K562 (cell line): Measurements from ENCODE around the gene ELMO3. TPM values are rescaled to one million over a fixed set of nuclear protein-coding genes. Genes with fewer than 3 reads are reported as not detected.

Source experiments
- ATF3 ChIP-seq, 2 experiments: fragments of 450-650 bp in 1 of 2; sonication (generic) in 1 of 2; formaldehyde crosslinking in 1 of 2; IDR thresholded peaks in 1 of 2; conservative IDR thresholded peaks in 1 of 2; 2 replicates each; pipeline versions ENCODE4 v1.6.1 to v1.8.1; 2016 to 2023; ENCODE audit warnings: mild to moderate bottlenecking in 2 of 2, moderate library complexity in 2 of 2, inconsistent platforms in 1 of 2, missing genetic modification reagents in 1 of 2
- HINFP ChIP-seq: fragments of 450-650 bp; conservative IDR thresholded peaks from 2 replicates; pipeline ENCODE4 v1.6.1; 2016; ENCODE audit warnings: missing genetic modification characterization, low read depth, mild to moderate bottlenecking, control low read depth, missing compliant biosample characterization
- HNRNPH1 ChIP-seq: fragments of 200-400 bp; formaldehyde crosslinking; optimal IDR thresholded peaks from 2 replicates; pipeline ENCODE3; 2017; ENCODE audit warnings: low read depth, mild to moderate bottlenecking, low read length, moderate library complexity
- KDM5B ChIP-seq: fragments of 200-600 bp; sonication (generic); IDR thresholded peaks from 2 replicates; pipeline ENCODE4 v1.6.1; 2012; ENCODE audit warnings: low read depth, mild to moderate bottlenecking, moderate library complexity, low read length, control low read depth, inconsistent platforms; ENCODE audit not compliant: insufficient replicate concordance
- MGA ChIP-seq: fragments of 450-650 bp; IDR thresholded peaks from 2 replicates; pipeline ENCODE4 v1.6.1; 2016; ENCODE audit warnings: mild to moderate bottlenecking, moderate library complexity
- RREB1 ChIP-seq: fragments of 250-450 bp; sonication (Bioruptor Pico); IDR thresholded peaks from 2 replicates; pipeline ENCODE4 v1.4.0; 2020
- polyA plus RNA-seq, 8 experiments: library from polyadenylated mRNA; depleted of rRNA in 4 of 8; stranded (reverse) in 5 of 8; unstranded in 3 of 8; fragments of >200 nt; fragmentation: Nextera tagmentation in 2 of 8; fragmentation: Illumina TruSeq in 1 of 8; extraction: Ambion mirVana in 2 of 8; extraction: Trizol in 1 of 8; gene quantifications; 2 replicates each; pipeline versions ENCODE4 v1.2.1 to v1.2.3, GENCODE V29; 2011 to 2014; ENCODE audit warnings: inconsistent platforms in 1 of 8, missing spikeins in 1 of 8
- total RNA-seq, 7 experiments: library from RNA; depleted of rRNA in 6 of 7; stranded (reverse); fragments of >200 nt in 6 of 7; fragmentation: Illumina TruSeq in 2 of 7; extraction: Trizol in 2 of 7; gene quantifications; 2 replicates each; pipeline versions ENCODE4 v1.2.1 to v1.2.3, GENCODE V29; 2011 to 2021; ENCODE audit warnings: low replicate concordance in 1 of 7

The ELMO3 gene
- total and polyA plus RNA-seq, 9 of the 15 experiments (the other 6 are each of a cell fraction or from before 2014, with no cell fraction given): 0.04 to 5.1 (median 1.5) TPM

- no peak for TF ChIP-seq HINFP (tag)
- no peak for TF ChIP-seq MGA
- peak; percentile 20 for TF ChIP-seq RREB1 (CRISPR knock-in tag)
- TF ChIP-seq HNRNPH1: no peak
- TF ChIP-seq KDM5B: peak; percentile 75
- TF ChIP-seq ATF3 (IDR thresholded peaks at IDR 0.05): no peak
- no peak for TF ChIP-seq ATF3 (CRISPR knock-in tag; conservative IDR thresholded peaks at IDR 0.05)
Observed at GRCh38 chr16:67226295-67226803, 27.4 kb downstream of the ELMO3 start (continued).
